NOMO-1 treated with dmso at 0.1 percent for 144 hours (cell line): ENCODE results near the gene HOXD3.

Source experiments
- DNase-seq: peaks from one replicate; lab custom pipeline; 2025; ENCODE audit not compliant: unreplicated experiment; lab: John Stamatoyannopoulos, UW

The HOXD3 gene

DNA sequence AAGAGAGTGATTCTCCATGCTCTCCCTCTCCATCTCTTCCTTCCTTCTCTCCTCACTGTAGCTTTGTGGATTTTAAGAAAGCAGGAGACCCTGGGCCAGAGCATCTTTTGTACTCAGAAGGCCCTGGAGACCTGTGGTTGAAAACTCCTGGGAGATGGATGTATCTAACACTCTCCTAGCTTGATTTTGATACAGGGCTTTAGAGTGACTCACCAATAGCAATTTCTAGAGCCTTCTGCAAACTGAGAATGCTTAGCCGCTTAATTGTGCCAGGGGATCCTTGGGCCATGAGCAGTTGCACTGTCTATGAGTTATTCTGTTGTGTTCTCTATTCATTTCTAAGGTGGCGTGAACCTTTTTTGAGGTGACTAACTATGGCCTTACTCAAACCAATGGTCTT, 49.0 kb downstream of the HOXD3 start:
- DNase-seq: no peak

DNA sequence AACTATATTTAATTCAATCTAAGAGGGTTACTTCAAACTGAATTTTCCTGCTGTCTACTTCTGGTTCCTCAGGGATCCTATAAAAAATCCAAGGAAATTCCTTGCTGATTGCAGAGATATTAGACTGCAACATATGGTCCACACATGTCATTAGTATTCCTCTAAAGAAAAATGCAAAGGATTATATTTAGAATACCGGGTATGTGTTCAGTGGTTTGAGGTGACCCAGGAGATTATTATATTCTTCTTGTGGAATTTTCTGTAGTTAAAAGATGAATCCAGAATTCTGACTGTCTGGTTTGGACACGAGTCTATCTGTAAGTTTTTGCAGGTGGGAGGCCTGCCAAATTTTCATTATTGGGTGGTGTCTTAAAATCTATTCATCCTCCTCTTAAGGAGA, 49.6 kb downstream of the HOXD3 start:
- no peak for DNase-seq

GRCh38 chr2:176211110-176211509, 54.0 kb downstream of the HOXD3 start:
- no peak for DNase-seq

DNA sequence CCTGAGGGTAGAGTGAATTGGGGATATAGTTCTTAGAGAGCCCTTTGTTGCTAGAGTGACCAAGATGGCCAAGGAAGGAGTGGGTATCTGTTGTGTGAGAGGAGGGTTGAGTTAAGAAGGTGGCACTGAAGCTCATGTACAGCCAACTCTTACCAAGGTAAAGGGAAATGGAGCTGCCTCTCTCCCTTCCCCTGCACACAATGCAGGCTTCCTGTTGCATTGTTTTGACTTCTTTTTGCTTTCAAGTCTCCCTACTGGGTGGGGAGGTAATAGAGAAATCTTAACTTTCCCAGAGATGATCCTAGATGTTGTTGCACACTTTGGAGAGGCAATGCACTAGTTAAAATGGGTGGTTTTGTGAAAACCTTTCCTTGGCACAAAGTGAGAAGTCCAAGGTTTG, 55.2 kb downstream of the HOXD3 start:
- DNase-seq: no peak

- no peak for DNase-seq
Measured at GRCh38 chr2:176213406-176213805, 56.3 kb downstream of the HOXD3 start.
